Brain microvascular endothelial cell (primary cell): ENCODE data around the gene HKDC1.

Source experiments
- DNase-seq: peaks from one replicate; pipeline ENCODE4 v3.0.0-alpha.2; 2020
- H3K27ac ChIP-seq: fragments of 250-450 bp; sonication (Bioruptor Pico); 2 replicates; pipeline ENCODE4 v1.5.1; 2020; ENCODE audit warnings: mild to moderate bottlenecking, moderate library complexity
- H3K27me3 ChIP-seq: fragments of 250-450 bp; sonication (Bioruptor Pico); replicated peaks from 2 replicates; pipeline ENCODE4 v1.5.1; 2020; ENCODE audit warnings: mild to moderate bottlenecking
- H3K36me3 ChIP-seq: fragments of 250-450 bp; sonication (Bioruptor Pico); replicated peaks from 2 replicates; pipeline ENCODE4 v1.5.1; 2020; ENCODE audit warnings: mild to moderate bottlenecking
- H3K4me3 ChIP-seq: 2 replicates; pipeline ENCODE4 v1.5.1; 2011; ENCODE audit warnings: low read depth, mild to moderate bottlenecking, control low read depth, low read length, moderate library complexity
- in situ Hi-C: cut with HindIII; loops from 2 replicates; pipeline ENCODE4 v1.10.0; 2017; ENCODE audit warnings: low sequenced_read_pairs, low pct_ligation_motif_present
- TF ChIP-seq, protein P1 (sequence below): IDR thresholded peaks from 2 replicates; pipeline ENCODE4 v1.5.1; 2011; ENCODE audit warnings: low read depth, mild to moderate bottlenecking, moderate library complexity, low read length, control low read depth, inconsistent platforms; ENCODE audit errors: missing control alignments

Gene HKDC1

DNA sequence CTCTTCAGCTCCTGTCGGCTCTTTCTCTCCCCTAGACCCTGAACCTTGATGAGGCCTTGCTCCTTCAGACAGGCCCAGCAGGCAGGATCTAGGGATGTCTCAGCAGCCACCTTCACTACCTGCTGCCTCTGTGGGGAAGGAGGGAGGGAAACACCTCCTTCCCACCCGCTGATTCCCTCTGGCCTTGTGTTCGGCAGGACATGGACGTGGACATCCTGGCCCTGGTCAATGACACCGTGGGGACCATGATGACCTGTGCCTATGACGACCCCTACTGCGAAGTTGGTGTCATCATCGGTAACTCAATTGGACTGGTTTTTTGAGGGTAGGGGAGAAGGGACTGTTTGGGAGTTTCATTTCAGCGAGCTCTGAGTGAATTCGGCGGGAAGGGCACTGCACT is 20.3 kb downstream of the HKDC1 start:
- no peak overlapping the region for H3K27ac ChIP-seq
- no peak overlapping the region for H3K4me3 ChIP-seq
- no peak for DNase-seq
- in situ Hi-C loops = loop anchor here (25.0 kb wide), 1 partner anchor 147 kb away; no protein-coding TSS in a partner anchor
- TF ChIP-seq, protein P1, sequence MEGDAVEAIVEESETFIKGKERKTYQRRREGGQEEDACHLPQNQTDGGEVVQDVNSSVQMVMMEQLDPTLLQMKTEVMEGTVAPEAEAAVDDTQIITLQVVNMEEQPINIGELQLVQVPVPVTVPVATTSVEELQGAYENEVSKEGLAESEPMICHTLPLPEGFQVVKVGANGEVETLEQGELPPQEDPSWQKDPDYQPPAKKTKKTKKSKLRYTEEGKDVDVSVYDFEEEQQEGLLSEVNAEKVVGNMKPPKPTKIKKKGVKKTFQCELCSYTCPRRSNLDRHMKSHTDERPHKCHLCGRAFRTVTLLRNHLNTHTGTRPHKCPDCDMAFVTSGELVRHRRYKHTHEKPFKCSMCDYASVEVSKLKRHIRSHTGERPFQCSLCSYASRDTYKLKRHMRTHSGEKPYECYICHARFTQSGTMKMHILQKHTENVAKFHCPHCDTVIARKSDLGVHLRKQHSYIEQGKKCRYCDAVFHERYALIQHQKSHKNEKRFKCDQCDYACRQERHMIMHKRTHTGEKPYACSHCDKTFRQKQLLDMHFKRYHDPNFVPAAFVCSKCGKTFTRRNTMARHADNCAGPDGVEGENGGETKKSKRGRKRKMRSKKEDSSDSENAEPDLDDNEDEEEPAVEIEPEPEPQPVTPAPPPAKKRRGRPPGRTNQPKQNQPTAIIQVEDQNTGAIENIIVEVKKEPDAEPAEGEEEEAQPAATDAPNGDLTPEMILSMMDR = no peak
- no peaks in the 10 kb centered on the region for H3K27me3 ChIP-seq
- H3K36me3 ChIP-seq = no peaks in the 10 kb centered on the region

DNA sequence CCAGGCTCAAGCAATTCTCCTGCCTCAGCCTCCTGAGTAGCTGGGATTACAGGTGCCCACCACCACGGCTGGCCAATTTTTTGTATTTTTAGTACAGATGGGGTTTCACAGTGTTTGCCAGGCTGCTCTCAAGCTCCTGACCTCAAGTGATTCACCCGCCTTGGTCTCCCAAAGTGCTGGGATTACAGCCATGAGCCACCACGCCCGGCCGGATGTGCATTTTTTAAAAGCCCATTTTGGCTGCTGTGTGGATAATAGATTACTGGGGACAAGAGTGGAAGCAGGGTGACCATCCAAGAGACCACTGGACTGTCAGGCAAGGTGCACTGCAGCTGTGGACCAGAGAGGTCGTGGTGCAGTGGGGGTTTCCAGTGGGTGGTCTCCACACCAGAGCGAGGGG is 21.4 kb downstream of the HKDC1 start:
- H3K27me3 ChIP-seq = no peaks in the 10 kb centered on the region
- TF ChIP-seq, protein P1 = no peak
- no peaks in the 10 kb centered on the region for H3K36me3 ChIP-seq
- no peak overlapping the region for H3K4me3 ChIP-seq
- in situ Hi-C loops = loop anchor here (25.0 kb wide), 1 partner anchor 146 kb away; no protein-coding TSS in a partner anchor
- H3K27ac ChIP-seq = no peak overlapping the region
- DNase-seq = no peak

DNA sequence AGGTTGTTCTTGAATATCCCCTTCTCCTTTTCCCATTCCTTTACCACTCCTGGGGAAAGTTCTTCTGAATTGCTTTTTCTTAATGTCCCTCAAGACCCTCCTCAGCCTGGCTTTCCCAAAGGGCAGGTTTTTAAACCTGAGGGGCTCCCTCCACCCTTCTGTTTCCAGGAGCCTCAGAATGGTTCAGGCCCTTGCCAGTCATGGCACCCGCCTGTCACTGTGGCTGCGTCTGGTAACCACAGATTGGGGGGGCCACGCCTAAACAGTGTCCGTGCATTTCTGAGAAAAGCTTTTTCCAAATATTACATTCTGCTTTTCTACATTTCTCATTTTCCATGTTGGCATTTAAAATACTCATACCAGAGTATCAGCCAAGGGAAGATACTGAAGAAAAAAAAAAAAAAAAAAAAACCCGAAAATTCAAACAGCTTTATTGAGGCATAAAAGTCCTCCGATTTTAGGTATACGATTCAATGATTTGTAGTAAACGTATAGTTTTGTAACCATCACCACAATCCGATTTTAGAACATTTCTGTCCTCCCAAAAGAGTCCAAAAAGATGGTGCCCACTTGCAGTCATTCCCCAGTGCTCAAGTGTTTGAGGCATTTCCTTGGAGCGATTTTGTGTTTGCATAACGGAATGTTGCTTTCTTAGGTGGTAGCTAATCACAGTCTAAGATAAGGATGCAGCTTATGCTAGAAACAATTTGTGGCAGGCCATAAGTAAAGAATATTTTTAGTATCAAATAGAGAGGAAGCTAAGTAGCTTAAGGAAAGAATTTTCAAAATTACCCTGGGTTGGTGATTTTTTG is 22.1 kb downstream of the HKDC1 start:
- TF ChIP-seq, protein P1 = no peak
- H3K27me3 ChIP-seq = no peaks in the 10 kb centered on the region
- in situ Hi-C loops = loop anchor here (25.0 kb wide), 1 partner anchor 145 kb away; no protein-coding TSS in a partner anchor
- DNase-seq = no peak
- H3K27ac ChIP-seq = no peak overlapping the region
- no peak overlapping the region for H3K4me3 ChIP-seq
- no peaks in the 10 kb centered on the region for H3K36me3 ChIP-seq

DNA sequence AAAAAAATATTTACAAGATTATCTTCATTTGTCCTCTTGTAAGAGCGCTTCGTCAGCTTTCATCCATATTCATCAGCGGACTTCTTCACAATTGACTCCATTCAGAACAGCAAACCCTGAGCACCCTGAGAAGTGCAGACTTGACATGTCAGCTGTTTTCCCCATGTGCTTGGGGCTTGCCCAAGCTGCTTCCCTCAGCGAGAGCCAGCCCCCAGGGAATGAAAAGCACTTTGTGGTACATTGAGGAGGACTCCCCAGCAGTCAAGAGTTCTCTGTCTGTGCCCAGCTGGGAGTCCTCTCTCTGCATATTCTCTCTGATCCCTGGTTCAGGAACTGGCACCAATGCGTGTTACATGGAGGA is 22.7 kb downstream of the HKDC1 start:
- TF ChIP-seq, protein P1 = no peak
- DNase-seq = no peak
- Histone ChIP-seq H3K27me3 (no peaks in the 10 kb centered on the region), H3K27ac (no peak overlapping the region), H3K4me3 (no peak overlapping the region), H3K36me3 (no peaks in the 10 kb centered on the region)
- in situ Hi-C loops = loop anchor here (25.0 kb wide), 1 partner anchor 144 kb away; no protein-coding TSS in a partner anchor

DNA sequence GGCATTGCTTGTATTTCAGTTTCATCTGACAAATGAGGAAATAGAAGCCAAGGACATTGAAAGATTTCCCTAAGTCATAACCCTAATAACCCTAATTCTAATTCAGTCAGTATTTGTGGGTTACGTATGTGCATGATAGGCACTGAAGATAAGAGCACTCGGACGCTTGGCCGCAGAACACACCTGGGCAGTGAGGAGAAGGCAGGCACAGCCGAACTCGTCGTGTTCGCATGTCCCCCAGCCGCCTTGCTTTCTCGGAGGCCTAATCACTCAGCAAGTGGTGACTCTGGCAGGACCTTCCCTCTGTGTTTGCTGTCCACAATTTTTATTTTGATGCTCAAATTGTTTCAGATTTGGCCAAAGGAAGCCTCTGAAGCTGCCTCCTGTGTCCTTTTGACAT is 23.7 kb downstream of the HKDC1 start:
- Histone ChIP-seq H3K27me3 (no peaks in the 10 kb centered on the region), H3K27ac (no peak overlapping the region), H3K36me3 (no peaks in the 10 kb centered on the region), H3K4me3 (no peak overlapping the region)
- in situ Hi-C loops = loop anchor here (25.0 kb wide), 1 partner anchor 143 kb away; no protein-coding TSS in a partner anchor
- TF ChIP-seq, protein P1 = no peak
- no peak for DNase-seq
